Stimulated activated CD4-positive, alpha-beta T cell treated with anti-CD3 and anti-CD28 coated beads, Interleukin-15, amount 100 ng/mL, for 24 hours (primary cell): ENCODE measurements around the gene PRDM16.

Source experiments
- DNase-seq: peaks from one replicate; pipeline ENCODE4 v3.0.0-alpha.2; 2020

The PRDM16 gene

DNA sequence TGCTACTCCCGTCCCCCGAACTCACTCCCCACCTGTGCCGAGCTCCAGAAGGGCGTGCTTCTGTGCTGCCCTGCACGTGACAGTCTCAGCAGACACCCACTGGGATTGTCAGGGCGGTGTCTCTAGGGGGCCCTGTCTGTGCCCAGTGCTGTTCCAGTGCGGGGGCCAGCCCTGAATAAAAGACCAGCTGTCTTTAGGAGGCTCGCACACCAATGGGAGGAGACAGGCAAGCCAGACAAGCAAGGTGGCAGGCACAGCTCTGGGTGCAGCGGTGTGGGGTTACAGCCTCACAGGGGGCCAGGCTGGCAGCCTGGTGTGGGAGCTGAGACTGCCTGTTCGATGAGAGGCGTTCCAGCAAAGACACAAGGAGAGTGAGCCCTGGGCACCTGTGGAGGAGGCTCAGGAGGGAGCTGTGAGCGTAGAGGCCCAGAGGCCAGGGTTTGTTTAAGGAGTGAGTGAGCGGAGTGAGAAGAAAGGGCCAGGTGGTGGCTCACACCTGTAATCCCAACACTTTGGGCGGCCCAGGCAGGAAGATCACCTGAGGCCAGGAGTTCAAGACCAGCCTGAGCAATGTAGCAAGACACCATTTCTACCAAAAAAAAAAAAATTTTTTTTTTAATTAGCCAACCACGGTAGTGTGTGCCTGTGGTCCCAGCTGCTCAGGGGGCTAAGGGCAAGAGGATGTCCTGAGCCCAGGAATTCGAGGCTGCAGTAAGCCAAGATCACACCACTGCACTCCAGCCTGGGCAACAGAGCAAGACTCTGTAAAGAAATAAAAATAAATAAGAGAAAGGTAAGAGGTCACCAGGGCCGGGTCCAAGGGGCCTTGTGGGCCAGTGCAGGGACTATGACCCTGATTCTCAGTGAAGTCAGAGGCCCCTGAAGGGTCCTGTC, 337.2 kb downstream of the PRDM16 start:
- DNase-seq: no peak

DNA sequence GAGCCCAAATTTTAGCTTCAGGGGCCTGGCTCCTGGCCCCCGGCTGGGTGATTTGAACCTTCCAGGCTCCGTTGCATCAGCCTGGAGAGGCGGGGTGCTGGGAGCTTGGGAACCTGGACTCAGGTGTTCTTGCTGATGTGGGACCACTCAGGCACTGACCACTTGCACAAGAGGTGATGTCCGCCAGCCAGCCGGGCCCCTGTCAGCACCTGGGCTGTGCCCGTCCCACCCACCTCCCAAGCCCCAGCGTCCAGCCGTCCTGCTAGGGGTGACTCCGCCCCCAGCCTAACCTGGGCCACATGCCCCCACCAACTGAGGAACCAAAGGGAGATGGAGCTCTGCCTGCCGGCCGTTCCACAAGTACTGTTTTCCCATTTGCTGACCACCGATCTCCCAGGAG, 338.0 kb downstream of the PRDM16 start:
- no peak for DNase-seq

DNA sequence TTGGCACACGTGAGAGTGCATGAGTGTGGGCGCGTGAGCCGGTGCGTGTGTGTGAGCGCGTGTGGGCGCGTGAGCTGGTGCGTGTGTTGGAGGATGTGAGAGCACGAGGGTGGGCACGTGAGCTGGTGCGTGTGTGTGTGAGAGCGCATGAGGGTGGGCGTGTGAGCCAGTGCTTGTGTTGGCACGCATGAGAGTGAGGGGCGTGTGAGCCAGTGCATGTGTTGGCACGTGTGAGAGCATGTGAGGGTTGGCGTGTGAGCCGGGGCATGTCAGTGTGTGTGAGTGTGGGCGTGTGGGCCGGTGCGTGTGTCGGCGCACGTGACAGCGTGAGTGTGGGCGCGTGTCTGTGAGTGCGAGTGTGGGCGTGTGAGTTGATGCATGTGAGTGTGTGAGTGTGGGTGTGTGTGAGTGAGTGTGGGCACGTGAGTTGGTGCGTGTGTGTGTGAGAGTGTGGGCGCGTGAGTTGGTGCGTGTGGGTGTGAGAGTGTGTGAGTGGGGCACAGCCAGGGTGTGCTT, 339.8 kb downstream of the PRDM16 start:
- DNase-seq: no peak

DNA sequence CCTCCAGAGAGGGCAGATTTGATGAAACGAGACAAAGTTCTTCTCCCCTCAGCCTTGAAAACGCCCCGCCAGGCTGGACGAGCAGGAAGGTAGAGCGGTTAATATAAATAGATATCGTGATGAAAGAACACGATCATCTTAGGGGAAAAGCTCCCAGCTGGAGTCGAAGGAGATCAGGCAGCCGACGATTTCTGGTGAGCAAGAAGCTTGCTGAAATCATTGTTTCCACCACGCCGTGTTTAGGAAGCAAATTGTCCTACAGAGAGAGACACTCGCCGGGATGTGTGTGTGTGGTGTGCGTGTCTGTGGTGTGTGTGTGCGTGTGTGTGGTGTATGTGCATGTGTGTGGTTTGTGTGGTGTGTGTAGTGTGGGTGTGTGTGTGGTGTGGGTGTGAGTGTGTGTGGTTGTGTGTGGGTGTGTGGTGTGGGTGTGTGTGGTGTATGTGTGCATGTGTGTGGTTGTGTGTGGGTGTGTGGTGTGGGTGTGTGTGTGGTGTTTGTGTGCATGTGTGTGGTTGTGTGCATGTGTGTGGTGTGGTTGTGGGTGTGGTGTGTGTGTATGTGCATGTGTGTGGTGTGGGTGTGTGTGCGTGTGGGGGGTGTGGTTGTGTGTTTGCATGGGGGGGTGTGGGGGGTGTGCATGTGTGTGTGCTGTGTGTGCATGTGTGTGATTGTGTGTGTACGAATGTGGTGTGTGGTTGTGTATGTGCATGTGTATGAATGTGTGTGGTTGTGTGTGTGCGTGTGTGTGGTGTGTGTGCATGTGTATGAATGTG, 340.6 kb downstream of the PRDM16 start:
- no peak for DNase-seq

DNA sequence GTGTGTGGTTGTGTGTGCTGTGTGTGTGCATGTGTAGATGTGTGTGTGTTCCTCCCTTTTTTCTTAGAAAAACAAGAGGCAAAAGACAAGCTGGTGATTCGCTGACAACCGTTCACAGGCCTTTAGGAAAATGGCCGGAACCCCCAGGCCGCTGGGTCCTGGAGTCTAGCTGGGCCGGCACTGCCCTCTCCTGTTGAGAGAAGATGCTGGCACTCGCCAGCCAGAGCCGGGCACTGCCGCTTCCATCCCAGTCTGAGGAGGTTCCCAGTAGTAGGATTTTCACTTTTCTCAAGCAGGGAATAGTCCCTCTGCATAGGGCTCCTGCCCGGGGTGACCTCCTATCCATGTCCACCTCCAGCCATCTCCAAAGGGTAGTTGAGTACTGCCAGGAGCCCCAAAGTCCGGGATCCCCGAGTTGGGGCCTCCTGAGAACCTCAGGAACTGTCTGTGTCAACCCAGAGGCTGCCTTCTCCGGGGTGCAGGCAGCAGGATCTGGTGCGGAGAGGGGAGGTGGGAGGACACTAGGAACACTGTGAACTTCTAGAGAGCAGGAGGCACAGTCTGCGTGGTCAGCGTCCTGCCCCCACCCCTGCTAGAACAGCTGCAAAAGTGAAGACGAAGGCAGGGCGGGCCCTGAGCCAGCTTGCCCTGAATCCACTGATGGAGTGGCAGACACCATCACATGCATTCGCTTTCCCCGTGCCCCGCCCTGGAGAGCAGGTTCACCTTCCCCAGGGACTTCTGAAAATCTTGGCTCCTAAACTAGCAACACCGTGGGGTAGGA, 341.3 kb downstream of the PRDM16 start:
- no peak for DNase-seq

DNA sequence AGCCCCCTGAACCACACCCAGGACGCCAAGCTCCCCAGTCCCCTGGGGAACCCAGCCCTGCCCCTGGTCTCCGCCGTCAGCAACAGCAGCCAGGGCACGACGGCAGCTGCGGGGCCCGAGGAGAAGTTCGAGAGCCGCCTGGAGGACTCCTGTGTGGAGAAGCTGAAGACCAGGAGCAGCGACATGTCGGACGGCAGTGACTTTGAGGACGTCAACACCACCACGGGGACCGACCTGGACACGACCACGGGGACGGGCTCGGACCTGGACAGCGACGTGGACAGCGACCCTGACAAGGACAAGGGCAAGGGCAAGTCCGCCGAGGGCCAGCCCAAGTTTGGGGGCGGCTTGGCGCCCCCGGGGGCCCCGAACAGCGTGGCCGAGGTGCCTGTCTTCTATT, 342.8 kb downstream of the PRDM16 start:
- no peak for DNase-seq

DNA sequence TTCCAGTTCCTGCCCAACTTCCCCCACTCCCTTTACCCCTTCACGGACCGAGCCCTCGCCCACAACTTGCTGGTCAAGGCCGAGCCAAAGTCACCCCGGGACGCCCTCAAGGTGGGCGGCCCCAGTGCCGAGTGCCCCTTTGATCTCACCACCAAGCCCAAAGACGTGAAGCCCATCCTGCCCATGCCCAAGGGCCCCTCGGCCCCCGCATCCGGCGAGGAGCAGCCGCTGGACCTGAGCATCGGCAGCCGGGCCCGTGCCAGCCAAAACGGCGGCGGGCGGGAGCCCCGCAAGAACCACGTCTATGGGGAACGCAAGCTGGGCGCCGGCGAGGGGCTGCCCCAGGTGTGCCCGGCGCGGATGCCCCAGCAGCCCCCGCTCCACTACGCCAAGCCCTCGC, 343.4 kb downstream of the PRDM16 start:
- no peak for DNase-seq

DNA sequence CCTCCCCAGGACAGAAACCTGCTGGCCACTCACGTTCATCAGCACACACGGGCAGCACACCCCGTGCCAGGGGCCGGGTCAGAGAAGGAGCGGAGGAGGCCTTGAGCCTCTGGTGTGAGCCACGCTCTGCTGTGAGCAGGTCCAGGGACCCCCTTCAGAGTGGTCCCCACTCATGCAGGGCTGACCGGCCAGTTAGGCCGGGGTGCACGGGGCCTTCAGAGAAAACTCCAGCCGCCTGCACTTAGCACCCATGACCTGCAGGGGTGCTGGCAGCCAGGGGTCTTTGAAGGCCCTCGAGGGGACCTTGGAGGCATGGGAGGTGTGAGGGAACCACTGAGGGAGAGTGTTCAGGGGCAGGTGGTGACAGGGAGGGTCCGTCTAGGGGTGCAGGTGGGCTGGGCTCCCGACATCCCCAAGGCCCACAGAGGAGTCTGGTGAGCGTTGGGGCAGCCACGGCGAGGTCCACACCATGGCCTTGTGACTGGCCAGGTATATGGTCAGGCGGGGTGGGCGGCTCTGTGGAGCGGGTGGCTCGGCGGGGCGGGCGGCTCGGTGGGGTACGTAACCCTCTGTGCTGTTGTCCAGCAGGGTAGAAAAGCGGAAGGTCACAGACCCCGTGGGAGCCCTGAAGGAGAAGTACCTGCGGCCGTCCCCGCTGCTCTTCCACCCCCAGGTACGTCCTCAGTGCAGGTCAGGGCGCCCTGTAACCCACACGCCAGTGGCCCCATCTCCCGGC, 345.1 kb downstream of the PRDM16 start:
- DNase-seq: no peak

DNA sequence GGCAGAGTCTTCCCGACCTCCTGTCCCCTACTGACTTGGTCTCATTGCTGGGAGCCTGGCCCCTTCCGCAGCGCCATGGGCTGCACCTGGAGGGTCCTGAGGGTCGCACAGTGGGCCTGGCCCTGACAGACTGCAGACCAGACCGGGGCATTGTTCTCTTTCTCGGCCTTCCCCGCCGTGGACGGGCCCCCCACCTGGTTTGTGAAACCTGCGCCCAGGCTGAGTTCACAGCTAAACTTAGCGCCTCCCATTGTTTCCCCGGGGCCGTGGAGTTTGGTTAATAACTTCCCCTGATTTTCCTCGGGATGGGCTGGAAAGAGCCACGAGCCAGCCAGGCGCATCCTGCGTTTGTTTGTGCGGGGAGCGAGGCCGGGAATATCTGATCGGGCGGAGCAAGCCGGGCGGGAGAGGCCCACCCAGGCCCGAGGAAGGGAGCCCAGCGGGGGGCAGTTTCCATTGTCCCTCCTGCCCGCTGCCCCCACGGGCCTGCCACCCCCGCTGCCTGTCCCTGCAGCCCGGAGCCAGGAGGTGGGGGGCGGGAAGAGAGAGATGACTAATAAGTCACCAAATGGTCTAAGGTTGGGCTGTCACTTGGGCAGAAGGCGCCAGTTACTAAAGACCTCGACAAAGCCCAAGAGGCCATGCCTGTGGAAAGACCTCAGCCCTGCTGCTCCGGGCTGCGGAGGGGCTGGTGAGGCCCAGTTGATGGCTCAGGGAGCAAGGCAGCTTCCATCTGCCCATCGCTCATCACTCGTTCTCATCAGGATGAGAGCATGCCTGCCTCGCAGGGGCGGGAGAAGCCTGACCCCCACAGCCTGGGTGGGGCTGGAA, 346.5 kb downstream of the PRDM16 start:
- no peak for DNase-seq

DNA sequence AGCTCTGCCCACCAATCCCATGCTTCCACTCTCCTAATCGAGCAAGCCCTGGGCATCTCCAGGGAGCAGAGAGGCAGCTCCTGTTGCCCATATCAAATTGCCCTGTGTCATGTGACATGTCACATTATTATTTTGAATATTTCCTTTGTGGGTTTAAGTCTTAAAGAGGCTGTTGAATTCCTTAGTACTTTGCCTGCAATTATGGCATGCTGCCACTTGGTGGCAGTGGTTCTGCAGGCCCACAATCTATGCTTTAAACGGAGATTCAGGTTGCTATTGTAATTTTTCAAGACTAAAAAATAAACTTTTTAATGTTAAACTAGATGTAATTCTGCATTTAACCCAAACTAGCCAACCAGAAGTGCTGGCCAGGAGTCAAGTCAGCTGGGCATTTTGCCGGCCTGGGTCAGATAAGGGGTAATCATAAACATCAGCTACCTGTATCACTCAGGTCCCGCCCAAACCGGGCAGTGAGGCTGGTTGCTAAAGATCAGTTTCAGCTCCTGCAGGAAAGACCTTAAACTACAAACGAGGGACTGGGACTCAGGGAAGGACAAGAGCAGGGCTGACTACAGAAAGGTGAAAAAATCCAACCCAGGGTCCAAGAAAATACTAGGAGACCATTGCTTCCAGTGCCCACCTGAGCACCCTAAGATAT, 348.2 kb downstream of the PRDM16 start:
- no peak for DNase-seq

DNA sequence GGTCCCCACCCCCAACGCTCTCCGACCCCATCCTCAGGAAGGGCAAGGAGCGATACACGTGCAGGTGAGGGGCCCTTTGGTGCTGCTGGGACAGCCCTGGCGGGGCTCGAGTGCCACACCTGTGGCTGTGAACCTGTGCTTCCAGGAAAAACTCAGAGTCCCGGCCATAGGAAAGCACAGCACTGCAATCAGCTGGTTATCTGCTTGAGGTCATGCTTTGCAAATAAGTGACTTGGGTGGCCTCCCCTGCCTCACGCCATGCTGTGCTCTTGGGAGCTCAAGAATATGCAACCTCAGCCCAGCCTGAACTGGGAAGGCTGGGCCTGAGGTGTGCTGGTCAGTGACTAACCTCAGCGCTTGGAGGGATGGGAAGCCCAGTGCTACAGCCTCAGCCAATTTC, 348.9 kb downstream of the PRDM16 start:
- no peak for DNase-seq

DNA sequence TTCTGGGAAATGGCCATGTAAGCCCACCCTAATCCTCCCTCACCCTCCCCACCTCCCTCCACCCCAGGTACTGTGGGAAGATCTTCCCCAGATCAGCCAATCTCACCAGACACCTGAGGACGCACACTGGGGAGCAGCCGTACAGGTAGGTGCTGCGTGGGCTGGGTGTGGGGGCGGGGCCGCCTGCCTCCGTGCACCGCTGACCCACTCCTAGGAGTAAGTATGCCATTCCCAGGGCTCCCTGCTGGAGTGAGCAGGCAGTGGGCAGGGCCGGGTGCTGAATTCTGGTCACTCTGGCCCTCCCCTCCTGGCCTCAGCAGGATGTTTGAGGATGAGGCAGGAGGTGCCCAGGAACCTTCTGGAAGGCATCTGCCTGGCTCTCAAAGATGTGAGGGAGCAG, 349.6 kb downstream of the PRDM16 start:
- no peak for DNase-seq

DNA sequence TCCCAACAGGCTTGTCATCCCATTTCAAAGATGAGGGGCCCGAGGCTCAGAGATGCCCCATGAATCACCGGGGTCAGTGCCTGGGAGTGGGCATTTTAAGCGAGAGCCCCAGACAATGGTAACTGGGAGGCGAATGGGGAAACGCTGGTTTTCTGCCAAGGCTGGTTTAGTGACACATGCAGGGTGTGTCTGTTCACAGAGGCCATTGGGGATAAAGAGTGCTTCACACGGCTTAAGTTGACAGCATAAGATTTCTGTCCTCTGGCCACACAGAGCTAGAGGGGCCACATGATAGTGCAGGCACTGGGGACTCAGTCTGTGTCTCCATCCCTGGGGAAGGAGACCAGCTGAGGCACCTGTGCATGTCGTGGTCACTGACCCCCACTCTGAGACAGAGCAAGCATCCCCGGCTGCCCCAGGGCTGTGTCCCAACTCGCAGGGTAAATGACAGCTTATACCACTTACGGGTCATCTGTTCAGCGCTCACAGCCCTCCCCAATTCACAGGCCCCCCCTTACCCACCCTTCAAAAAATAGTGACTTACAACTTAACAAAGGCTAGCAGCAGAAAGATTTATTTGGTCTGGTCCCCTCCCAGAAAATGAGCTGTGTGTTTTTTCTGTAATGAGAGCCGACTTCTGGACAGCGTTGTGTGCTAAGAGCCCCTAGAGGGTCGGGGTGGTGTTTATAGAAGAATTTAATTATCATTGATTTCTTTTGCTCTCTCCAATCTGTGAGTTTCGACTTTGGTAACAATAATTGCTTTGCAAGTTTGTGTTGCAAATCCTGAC, 350.6 kb downstream of the PRDM16 start:
- DNase-seq: no peak

DNA sequence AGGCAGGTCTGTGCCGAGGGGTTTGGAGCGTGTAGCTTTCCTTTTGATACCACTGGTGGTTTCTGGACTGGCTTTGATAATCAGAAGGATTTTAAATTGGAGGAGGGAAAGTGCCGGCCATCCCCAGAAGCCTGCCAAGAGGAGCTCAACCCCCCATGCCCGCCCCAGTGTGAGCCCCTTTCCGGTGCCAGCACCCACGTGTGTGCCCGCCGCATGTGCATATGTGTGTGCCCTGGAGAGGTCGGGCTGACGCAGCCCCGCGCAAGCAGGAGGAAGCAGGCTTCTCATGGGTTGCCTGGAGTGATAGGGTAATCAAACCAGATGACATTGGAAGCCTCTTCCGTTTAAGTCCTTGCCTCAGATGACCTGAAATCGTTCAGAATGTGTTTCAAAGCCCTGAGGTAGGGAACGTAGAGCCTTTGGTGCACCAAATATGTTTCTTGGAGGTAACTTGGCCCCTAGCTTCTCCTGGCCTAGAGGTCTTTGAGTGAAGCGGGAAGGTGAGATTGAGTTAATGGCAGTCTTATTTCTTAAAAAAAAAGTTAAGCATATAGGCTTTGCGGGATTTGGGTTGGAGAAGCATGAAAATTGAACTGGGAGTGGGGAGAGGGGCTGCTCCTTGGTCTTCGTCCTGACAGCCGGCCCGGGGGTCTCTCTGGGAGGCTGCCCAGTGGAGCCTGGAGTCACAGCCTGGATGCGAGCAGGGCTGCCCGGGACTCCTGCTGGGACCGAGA, 351.4 kb downstream of the PRDM16 start:
- no peak for DNase-seq

DNA sequence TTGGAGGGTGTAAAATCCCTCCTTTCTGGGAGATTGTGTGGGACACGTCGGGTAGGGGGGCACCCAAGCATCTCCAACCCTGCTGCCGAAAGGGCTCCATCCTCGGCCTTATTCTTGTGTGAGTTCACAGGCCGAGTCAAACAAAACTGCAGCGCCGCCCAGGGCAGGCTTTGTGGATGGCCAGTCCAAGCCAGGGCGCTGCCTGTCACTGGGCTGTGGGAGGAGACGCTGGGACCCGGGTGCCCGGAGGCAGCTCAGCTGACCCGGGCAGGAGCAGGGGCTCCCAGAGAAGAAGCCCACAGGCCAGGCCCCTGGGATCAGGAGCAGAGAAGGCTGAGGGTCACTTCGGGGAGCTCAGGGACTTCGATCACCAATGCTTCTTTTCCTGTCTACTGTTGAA, 353.6 kb downstream of the PRDM16 start:
- no peak for DNase-seq

DNA sequence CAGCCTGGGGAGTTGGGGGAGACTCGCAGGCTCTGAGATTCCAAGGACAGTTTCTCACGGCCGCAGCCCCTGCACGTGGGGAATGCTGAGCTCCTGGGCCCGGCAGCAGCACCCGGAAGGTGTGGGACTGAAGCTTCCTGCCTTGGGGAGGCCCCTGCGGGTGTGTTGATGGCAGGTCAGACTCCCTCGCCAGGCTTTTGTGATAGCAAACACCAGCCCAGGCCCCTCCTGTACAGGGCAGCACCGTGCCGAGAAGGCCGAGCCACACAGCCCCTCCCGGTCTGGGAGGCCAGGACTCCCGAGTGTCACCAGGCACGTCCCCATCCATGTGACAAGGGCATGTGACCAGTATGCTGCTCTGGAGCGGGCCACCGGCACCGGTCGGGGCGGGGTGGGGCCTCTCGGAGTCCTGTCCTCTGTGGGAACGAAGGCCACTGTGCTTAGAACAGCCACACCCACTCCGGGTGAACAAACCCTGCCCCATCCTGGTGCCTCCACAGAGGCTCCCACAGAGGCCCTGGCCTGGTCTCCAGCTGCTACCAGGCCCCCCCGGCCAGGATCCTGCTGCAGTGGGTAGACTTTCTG, 354.3 kb downstream of the PRDM16 start:
- DNase-seq: no peak

DNA sequence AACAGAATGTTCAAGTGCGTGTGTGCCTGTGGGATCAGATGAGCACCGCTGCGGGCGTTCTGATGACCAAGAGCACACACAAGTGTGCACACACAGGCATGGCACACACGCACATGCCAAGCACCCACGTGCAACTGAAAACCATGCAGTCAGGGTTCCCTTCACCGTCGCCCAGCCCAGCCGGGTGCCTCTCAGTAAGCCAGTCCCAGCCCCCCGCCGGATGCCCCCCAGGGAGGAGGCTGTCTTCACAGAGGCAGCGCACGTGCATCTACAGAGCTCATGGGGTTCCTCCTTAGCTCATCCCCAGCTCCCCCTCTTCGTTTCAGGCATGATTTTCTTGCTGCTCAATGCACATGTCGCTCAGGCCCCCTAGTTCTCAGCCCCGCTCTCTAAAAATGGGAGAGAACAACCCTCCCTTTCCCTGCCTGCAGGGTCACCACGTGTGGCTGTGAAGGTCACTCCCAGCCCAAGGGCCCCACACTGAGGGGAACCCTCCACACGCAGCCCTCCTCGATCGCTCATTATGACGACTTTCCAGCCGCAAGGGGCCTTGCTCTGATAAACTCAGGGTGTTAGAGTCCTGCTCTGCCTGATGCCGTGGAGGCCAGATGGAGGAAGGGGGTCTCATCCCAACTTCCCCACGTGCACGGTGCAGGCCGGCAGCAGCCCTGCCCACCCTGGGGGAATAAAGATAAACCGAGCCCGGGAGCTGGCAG, 355.1 kb downstream of the PRDM16 start:
- no peak for DNase-seq

DNA sequence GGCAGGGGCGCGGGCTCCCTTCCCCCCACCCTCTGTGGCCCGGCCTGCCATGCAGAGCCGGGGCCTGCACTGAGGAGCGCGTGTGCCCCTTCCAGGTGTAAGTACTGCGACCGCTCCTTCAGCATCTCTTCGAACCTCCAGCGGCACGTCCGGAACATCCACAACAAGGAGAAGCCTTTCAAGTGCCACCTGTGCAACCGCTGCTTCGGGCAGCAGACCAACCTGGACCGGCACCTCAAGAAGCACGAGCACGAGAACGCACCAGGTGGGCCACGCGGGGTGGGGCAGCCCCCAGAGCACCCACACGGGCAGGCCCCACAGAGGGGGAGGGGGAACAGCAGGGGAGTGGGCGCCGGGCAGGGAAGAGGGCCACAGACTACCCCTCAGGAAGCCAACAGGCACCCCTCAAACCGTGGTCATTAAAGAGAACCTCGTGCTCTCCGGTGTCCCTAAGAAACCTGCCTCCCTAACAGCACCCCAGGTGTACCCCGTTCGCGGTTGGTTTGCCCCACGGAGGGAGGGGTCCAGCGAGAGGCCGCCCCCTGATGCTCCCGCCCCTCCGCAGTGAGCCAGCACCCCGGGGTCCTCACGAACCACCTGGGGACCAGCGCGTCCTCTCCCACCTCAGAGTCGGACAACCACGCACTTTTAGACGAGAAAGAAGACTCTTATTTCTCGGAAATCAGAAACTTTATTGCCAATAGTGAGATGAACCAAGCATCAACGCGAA, 356.6 kb downstream of the PRDM16 start:
- DNase-seq: no peak
